GM18508 (cell line): ENCODE results near the gene CHCHD2.
"Not testable (repeated sequence)": the region's sequence is repeated elsewhere in the genome, so short reads cannot be mapped to it uniquely, and the experiment has no call there.

Experiments used
- ATAC-seq: cut with Tn5 transposase; IDR thresholded peaks from one replicate; pipeline ENCODE4 v1.9.1; 2021; ENCODE audit warnings: moderate number of reproducible peaks; ENCODE audit not compliant: insufficient read depth, unreplicated experiment

CHCHD2 gene, protein sequence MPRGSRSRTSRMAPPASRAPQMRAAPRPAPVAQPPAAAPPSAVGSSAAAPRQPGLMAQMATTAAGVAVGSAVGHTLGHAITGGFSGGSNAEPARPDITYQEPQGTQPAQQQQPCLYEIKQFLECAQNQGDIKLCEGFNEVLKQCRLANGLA

DNA sequence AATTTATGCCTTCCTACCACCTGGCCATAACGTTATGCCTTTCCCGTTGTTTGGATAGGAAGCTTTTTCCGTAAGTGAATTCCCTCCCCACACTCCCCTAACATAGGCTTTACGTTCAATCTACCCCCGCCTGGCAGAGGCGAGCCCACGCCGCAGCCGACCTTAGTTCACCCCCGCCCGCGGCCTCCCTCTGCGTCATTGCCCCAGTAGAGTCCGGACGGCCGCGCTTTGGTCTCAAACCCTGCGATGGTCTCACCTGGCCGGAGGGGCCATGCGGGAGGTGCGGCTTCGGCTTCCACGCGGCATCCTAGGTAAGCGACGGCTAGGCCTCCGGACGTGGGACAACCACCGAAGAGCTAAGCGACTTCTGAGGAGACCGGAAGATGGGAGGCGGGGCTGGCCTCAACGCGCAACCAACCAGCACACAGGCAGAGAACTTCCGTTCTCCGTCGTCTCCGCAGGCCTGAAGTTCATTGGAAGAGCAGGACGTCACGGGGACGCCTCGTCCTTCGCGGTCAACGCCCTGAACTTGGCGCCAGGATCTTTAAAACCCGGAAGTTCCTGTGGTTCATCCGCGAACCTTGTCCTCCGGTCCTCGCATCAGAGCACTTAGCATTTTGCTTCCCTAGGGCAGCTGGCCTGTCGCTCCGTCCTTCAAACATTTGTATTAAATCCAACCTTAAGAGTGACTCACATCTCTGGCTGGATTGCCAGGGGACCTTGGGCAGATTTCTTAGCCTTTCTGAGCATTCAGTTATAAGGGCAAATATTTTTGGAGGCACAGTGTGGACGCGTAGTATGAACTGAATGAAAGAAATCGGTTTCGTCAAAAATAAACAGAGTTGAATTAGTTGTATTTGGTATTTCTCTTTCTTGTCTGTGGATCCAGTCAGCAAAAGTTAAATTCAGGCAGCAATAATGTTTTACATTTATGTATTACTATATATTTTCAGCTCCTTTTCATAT lies at the start of gene CHCHD2:
TSS of gene CHCHD2 (minus strand) at position 369 of the 966 bp plus-strand sequence. CDS start at position 306, 63 bp downstream.
- peak; percentile 99 for ATAC-seq

DNA sequence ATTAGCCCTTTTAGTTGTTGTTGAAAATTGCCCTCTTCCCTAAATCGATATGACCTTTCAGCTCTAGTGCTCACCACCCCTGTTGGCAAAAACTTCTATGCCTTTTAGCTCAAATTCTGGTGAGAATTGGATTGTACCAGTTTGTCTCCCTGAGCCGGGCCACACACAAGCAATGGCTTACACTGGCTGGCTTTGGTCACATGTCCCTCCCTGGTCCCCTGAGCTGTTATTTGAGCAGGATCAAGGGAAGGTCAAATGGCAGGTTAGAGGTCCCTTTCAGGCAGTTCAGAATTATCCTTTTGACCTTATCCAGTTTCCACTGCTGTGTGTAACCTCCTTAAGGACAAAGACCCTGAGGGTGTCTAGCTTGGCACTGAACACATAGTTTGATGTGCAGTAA lies 24.8 kb upstream of the CHCHD2 start:
- not testable (repeated sequence) for ATAC-seq

DNA sequence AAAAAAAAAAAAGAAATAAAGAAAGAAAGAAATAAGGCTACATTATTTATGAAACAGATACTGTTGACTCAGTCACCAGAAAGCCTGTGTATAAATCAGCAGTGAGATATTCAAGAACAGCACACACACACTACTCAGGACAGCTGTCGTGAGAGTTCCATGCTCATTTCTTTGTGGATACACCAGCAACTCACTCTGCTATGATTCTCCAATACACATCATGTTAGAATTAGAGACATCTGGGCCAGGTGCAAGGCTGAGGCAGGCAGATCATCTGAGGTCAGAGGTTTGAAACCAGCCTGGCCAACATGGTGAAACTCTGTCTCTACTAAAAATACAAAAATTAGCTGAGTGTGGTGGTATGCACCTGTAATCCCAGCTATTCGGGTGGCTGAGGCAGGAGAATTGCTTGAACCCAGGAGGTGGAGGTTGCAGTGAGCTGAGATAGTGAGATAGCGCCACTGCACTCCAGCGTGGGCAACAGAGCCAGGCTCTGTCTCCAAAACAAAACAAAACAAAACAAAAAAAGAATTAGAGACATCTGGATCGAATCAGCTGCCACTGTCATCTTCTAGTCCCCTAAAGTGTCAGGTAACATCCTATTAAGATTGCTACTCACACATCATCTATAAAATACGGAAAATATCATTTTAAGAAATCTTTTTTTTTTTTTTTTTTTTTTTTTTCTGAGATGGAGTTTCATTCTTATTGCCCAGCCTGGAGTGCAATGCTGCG lies 21.1 kb upstream of the CHCHD2 start:
- no peak for ATAC-seq

DNA sequence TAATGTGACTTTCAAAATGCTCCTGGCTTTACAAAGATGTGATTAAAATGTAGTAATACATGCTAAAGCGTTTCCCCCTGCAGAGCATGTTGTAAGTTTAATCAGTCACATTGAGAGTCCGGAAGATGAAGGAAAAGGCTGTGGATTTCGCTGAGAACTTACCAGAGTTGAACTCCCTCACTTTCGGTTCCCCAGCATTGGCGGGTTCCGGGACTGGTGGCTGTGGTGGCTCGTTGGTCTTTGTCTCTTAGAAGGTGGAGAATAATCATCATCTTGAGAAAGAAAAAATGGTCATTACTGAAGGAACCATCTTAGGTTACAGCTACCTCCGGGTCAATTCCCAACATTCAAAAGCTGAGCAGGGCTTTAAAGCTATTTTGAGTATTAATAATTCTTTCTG lies 19.6 kb upstream of the CHCHD2 start:
- no peak for ATAC-seq

DNA sequence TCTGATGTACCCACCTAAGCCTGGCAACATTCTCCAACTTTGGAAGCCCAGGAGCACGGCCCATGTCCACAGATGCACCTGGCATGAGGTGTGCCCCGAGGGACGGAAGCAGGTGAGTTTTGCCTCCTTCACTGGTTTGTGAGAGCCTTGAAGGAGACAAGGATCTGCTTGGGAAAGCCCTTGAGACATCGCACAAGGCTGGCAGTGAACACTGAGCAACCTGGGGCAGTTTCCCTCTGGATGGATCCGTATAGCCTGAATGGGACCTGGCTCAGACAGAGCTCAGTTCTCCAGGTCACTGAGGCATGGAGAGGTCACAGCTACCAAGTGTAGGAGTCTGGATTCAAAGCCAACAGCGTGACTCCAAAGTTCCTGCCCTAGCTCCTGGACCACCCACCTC lies 18.7 kb upstream of the CHCHD2 start:
- no peak for ATAC-seq

DNA sequence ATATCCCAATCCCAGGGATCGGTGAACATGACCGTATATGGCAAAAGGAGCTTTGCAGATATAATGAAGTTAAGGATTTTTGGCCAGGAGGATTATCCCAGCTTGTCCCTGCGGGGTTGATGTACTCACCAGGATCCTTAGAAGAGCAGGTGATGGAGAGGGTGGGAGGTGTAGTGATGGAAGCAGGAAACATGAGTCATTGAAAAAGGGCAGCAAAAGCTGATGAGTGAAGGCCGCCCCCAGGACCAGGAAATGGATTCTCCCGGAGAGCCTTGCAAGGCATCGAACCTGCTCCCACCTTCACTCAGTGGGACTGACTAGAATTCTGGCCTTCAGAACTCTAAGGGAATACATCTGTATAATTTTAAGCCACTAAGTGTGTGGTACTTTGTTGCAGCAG lies 15.2 kb upstream of the CHCHD2 start:
- ATAC-seq = no peak

DNA sequence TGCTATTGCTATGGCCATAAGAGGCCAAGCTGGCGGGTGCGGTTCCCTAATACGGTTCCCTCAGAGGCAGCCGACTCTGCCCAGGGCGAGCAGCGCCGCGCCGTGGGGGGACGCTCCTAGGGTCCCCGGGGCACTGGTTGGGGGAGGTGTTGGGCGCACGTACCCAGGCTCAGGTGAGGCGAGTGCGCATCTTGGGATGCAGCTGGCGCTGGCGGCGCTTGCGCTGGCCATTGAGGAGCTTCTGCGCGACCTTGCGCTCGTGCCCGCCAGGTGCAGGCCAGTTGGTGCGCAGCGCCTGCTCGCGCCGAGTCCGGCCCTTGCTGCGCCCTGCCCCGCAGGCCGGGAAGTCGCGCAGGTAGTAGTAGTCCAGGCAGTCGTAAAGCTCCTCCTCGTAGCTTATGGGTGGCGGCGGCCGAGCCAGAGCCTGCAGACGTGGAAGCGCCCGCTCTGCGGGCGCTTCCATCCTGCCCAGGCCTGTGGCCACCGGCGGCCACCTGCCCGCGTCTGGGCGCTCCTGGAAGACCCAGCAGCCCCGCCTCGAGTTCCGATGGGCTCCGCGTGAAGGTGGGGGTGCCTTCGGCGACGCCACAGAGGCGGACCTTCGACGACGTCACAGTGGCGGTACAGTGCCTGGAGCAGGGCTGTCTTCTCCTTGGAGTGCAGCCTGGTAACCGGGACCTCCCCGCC lies 9.7 kb upstream of the CHCHD2 start, which contains the start of gene NUPR2:
TSS of gene NUPR2 (minus strand) at position 566 of the 687 bp plus-strand sequence. CDS start at position 463, 103 bp downstream.
- ATAC-seq = no peak

DNA sequence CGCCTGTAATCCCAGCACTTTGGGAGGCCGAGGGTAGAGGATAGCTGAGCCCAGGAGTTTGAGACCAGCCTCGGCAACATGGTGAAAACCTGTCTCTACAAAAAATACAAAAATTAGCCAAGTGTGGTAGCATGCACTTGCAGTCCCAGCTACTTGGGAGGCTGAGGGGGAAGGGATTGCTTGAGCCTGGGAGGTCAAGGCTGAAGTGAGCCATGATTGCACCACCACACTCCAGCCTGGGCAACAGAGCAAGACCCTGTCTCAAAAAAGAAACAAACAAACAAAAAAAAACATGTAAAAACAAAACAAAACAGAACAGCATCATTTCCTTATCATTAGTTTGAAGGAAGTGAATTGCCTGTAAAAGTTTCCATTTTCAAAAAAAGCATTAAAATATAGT lies 6.0 kb upstream of the CHCHD2 start:
- ATAC-seq = not testable (repeated sequence)

DNA sequence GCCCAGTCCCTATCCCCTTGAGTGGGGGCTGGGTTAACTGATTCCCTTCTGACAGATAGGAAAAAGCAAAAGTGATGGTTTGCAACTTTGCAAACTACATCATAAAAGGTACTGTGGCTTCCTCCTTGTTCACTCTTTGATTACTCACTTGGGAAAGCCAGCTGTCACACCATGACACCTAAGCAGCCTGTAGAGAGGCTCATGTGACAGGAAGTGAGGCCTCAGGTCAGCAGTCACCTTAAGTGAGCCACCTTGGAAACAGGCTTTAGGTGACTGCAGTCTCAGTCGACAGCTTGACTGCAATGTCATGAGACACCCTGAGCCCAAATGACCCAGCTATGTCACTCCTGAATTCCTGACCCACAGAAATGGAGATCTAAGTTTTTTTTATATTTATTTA lies 4.3 kb upstream of the CHCHD2 start:
- ATAC-seq = no peak

DNA sequence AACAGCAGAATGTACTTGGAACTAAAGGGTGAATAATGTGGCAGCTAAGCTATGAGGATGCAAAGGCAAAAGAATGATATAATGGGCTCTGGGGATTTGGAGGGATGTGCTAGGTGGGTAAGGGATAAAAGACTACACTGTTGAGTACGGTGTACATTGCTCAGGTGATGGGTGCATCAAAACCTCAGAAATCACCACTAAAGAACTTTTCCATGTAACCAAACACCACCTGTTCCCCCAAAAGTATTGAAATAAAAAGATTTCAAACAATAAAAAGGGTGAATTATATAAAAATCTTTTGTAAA lies 1.6 kb upstream of the CHCHD2 start:
- ATAC-seq = no peak

DNA sequence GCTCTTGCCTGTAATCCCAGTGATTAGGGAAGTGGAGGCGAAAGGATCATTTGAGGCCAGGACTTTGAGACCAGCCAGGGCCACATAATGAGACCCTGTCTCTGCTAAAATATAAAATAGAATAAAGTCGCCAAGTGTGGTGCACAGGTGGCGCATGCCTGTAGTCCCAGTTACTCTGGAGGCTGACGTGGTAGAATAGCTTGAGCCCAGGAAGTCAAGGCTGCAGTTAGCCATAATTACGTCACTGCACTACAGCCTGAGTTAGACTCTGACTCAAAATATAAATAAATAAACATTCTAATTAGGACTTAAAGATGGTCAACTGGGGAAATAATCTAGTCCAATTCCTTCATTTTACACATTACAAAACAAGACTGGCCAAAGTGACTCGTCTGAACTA lies 768 bp downstream of the CHCHD2 start:
- ATAC-seq = no peak

DNA sequence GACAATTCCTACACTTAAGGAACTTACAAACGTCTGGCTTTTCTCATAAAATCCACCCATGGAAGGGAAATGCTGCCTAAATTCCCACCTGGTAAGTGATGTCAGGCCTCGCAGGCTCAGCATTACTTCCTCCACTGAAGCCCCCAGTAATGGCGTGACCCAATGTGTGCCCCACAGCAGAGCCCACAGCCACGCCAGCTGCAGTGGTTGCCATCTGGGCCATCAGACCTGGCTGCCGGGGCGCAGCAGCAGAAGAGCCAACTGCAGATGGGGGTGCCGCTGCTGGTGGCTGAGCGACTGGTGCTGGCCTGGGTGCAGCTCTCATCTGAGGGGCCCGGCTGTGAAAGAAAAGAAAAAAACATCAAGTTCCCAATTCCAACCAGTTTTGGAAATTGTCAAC lies 2.1 kb downstream of the CHCHD2 start:
- not testable (repeated sequence) for ATAC-seq

DNA sequence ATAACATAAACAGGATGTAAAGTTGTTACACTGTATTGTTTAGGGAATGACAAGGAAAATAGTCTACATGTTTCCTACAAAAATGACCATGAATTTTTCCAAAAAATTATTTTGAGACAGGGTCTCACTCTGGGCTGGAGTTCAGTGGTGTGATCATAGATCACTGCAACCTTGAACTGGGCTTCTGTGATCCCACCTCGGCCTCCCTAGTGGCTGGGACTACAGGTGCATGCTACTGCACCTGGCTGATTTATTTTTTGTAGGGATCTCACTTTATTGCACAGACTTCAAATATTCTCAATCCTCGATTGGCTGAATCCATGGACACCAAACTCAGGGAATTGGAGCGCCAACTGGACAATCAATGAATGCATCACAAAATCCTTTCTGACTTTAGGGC lies 6.6 kb downstream of the CHCHD2 start:
- ATAC-seq = no peak

DNA sequence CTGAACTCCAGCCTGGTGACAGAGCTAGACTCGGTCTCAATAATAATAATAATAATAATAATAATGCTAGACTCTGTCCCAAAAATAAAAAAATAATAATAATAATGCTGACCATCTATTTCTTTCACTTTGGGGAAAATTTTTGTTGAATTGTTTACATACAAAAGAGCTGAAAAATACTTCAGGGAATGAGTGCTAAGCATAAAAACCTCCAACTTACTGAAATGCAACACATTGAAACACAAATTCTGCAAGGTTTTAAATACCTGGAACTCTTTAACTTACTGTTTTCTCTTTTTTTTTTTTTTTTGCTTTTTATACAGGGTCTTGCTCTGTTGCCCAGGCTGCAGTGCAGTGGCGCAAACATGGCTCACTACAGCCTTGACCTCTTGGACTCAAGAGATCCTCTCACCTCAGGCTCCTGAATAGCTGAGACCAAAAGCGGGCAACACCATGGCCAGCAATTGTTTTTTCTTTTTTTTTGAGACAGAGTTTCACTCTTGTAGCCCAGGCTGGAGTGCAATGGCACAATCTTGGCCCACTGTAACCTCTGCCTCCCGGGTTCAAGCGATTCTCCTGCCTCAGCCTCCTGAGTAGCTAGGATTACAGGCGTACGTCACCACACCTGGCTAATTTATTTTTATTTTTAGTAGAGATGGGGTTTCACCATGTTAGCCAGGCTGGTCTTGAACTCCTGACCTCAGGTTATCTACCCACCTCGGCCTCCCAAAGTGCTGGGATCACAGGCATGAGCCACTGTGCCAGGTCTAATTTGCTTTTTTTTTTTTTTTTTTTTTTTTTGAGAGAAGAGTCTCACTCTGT lies 7.9 kb downstream of the CHCHD2 start:
- ATAC-seq = not testable (repeated sequence)

DNA sequence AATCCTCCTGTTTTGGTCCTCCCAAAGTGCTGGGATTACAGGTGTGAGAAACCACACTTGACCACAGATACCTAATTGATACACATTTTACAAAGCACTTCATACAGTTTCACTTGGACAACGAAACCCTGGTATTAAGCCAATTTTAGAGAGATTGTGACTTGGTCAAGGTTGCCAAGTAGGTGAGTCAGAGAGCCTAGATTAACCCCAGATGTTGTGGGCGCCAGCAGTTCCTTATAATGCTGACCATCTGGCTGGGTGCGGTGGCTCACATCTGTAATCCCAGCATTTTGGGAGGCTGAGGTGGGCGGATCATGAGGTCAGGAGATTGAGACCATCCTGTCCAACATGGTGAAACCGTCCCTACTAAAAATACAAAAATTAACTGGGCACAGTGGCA lies 8.6 kb downstream of the CHCHD2 start:
- ATAC-seq = no peak

DNA sequence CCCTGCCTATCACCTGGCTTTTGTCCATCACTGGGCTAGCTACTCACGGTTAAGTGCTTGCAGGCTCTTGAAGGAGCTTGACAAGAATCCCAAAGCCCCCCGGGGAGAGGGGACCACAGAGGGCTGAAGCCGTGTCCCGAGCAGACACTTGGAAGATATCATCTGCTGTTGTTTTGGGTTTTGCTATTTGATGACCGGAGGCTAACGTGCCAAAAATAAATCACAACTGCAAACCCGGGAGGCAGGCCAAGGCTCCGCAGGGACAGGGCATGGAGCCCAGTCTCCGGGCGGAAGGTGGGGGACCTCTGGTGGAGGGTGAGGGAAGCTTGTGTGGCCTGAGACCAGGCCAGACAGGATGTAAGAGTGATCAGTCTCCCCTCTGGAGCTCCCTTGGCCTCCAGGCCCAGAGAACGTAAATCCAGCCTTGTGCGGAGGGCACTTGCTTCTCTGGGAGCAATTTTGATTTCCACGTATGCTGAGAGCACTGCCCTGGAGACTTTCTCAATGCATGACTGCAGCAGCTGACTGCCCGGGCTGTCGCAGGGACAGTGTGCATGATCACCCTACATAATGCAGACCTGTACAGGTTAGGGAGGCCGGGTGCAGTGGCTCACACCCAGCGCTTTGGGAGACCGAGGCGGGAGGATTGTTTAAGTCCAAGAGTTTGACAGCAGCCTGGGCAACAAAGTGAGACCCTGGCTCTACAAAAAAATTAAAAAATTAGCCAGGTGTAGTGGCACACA lies 13.3 kb downstream of the CHCHD2 start, which contains the start of gene PHKG1:
TSS of gene PHKG1 (minus strand) at position 164 of the 743 bp plus-strand sequence. CDS start 4,011 bp downstream, outside the sequence.
- ATAC-seq = no peak

DNA sequence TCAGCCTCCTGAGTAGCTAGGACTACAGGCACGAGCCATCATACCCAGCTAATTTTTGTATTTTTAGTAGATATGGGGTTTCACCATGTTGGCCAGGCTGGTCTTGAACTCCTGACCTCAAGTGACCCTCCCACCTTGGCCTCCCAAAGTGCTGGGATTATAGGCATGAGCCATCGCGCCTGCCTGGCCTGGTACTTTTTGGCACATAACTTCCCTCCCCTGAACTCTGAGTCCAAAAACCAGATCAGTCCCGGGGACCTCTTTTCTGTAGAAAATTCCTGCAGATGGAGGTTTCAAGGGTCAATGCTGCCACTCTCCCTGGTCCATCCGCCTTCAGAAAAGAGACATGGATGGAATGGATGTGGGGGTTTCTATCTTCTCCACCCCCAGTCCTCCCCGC lies 13.9 kb downstream of the CHCHD2 start:
- not testable (repeated sequence) for ATAC-seq

DNA sequence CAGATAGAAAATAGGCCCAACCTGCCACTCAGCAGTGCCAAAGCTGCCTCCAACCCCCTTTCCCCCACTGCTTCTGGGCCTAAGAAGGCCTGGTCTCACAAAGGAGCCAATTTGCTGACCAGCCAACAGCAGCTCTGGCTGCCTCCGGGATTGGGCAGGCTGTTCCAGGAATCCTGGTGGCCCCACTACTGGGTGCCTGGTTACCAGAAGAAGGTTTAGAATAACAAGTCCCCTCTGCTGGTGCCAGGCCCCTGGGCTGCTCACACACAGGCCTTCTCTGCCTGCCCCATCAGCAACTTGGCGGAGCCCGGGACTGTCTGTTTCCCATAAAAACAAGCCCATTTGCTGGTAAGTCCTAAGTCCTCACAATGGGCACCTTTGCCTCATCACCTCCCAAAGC lies 14.7 kb downstream of the CHCHD2 start:
- no peak for ATAC-seq

DNA sequence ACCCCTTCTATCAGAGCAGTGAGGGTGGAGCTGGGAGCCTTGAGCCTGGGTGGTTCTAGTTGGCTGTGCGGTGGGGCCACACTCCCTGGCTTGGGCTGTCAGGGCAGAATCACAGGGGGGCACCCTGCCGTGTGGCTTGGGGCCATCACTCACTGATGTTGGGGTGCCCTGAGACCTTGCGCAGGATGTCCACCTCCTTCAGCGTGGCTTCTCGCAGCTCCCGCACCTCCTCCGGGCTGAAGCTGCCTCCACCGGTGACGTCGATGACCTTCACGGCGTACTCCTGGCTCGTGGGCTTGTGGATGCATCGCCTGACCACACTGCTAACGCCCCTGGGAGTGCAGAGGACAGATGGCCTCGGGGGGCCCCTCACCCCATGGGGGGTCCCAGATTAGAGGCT lies 18.8 kb downstream of the CHCHD2 start:
- ATAC-seq = no peak
